HG02938 (cell line): ENCODE data around the gene TFIP11.

Experiments used
- ATAC-seq: cut with Tn5 transposase; IDR thresholded peaks from one replicate; pipeline ENCODE4 v1.9.1; 2021; ENCODE audit warnings: mild to moderate bottlenecking, moderate library complexity; ENCODE audit not compliant: unreplicated experiment

Gene TFIP11

DNA sequence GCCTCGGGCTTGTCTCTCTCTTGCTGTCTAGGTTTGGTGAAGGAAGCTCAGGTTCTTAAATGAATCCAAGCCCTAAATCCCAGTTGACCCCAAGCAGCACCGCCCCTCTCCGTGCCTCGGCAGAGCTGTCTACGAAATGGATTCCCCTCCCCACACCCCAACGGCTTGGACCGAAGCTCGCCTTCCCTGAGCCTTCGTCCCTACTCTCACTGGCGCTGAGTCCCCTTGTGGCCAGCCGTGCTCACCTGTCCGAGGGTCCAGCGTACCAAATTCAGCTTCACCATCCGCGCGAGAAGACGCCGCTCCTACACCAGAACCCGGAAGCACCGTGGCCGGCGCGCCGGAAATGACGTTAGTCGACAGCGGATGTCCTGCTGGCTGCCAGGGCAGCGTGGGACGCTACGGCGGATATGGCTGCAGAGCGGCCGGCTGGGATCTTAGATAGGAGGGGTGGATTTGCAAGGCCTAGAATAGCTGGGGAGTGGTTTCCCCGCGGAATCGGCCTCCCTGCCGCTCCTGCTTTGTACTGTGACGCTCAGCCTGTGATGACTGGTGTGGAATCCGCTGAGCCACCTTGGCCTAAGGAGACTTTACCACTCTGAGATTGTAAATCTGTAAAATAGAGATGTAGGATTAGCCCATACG is at the start of gene TFIP11:
Gene TFIP11 (minus strand): TSS at position 325 of the 645 bp plus-strand sequence. CDS start 2,201 bp downstream, outside the sequence.
- peak; percentile 89 for ATAC-seq

GRCh38 chr22:26561756-26562417 is 49.6 kb upstream of the TFIP11 start:
- ATAC-seq: no peak

- ATAC-seq: no peak
Observed at GRCh38 chr22:26559961-26560575, 47.8 kb upstream of the TFIP11 start.

- ATAC-seq: no peak
Observed at GRCh38 chr22:26558248-26558895, 46.1 kb upstream of the TFIP11 start.

- no peak for ATAC-seq
Observed at GRCh38 chr22:26556904-26557303, 44.6 kb upstream of the TFIP11 start.

DNA sequence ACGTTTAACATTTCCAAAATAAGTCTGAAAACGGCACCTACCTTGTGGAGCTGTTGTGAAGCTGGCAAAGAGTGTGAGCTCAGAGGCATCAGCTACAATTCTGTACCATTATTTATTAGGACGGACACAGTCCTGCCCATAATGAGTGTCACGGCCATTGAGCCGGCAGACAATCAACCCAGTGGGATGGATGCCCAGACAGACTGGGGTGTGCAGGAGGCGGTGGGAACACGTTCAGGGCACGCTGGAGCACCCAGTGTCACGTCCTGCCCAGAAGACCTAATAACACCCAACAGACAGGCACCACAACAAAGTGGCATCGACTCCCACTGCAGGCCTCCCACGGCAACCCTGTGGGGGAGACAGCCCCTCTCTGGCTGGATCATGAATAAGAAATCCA is 43.2 kb upstream of the TFIP11 start:
- no peak for ATAC-seq

DNA sequence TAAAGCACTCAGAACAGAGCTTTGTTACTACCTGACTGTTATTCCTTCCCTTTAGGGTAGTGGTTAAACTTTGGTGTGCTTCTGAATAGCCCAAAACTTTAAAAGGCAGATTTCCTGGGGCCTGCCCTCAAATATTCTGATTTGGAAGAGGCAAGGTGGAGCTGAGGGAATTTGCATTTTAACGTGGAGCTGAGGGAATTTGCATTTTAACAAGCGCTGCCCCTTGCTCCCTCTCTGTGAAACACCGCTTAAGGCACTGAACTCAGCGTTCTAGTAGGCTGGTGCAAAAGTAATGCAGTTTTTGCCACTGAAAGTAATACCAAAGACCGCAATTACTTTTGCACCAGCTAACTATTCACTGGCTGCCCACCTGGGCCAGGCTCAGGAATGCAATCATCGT is 42.7 kb upstream of the TFIP11 start:
- ATAC-seq: no peak

GRCh38 chr22:26553056-26553752 is 40.9 kb upstream of the TFIP11 start:
- no peak for ATAC-seq

DNA sequence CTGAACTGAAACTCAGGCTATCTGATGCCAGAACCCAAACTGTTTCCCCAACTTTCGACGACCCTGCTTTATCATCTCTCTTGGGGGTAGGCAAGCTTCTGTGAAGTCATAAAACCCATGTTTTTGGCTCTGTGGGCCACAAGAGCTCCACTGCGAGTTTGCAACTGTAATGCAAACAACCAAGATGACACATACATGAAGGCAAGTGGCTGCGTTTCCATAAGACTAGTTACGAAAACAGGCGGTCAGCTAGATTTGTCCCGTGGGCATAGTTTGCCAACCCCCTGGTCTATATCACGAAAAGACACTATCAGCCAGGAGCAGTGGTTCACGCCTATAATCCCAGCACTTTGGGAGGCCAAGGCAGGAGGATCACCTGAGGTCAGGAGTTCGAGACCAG is 40.2 kb upstream of the TFIP11 start:
- no peak for ATAC-seq

GRCh38 chr22:26551568-26551967 is 39.3 kb upstream of the TFIP11 start:
- no peak for ATAC-seq

- ATAC-seq: no peak
Observed at GRCh38 chr22:26550498-26551033, 38.3 kb upstream of the TFIP11 start.

DNA sequence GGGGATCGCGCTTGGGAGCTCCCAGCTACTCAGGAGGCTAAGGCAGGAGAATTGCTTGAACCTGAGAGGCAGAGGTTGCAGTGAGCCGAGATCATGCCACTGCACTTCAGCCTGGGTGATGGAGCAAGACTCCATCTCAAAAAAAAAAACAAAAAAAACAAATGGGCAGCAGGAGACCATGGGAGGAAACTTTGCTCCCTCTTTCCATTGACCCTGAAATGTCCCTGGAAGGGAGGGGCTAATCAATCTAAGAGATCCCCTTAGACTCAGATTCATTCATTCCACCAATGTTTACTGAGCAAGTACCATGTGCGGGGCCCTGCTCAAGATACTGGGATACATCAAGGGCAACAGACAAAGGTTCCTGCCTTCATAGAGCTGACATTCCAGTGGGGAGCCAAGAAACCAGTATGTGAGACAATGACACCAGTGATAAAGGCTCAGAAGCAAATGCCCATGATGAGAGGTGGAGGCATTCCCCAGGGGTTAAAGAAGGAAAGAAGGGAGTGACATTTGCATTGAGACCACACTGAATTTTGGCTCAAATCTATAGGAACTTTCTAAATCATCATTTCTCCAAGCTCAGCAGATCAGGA is 37.7 kb upstream of the TFIP11 start:
- no peak for ATAC-seq

GRCh38 chr22:26548984-26549383 is 36.7 kb upstream of the TFIP11 start:
- no peak for ATAC-seq

GRCh38 chr22:26548303-26548702 is 36.0 kb upstream of the TFIP11 start:
- ATAC-seq: no peak

DNA sequence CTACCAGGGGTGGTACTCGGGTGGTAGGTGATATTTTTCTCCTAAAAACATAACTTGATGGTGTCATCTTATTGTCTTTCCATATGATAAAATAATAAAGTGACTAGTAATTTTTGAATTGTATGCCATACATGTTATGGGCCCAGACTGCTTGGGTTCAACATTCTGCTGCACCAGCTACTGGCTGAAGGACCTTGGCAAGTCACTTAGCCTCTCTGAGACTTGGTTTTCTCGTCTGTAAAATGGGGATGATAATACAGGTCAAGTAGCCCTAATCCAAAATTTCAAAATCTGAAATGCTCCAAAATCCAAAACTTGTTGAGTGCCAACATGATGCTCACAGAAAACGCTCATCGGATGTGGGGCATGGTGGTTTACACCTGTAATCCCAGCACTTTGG is 35.6 kb upstream of the TFIP11 start:
- no peak for ATAC-seq

- no peak for ATAC-seq
Observed at GRCh38 chr22:26547426-26547825, 35.2 kb upstream of the TFIP11 start.

- no peak for ATAC-seq
Observed at GRCh38 chr22:26546282-26546681, 34.0 kb upstream of the TFIP11 start.

- no peak for ATAC-seq
Observed at GRCh38 chr22:26545827-26546226, 33.6 kb upstream of the TFIP11 start.

- ATAC-seq: no peak
Observed at GRCh38 chr22:26545385-26545784, 33.1 kb upstream of the TFIP11 start.

GRCh38 chr22:26544489-26544888 is 32.2 kb upstream of the TFIP11 start:
- no peak for ATAC-seq

- ATAC-seq: no peak
Observed at GRCh38 chr22:26542831-26543230, 30.6 kb upstream of the TFIP11 start.
